Stimulated activated CD8-positive, alpha-beta memory T cell treated with anti-CD3 and anti-CD28 coated beads, Interleukin-15, amount 100 ng/mL, for 1 hour (primary cell): Measurements from ENCODE around the gene ITPR2.

Experiments used
- DNase-seq: peaks from one replicate; pipeline ENCODE4 v3.0.0-alpha.2; 2020; ENCODE audit warnings: low read depth

ITPR2 gene

GRCh38 chr12:26754148-26754547 lies 78.8 kb downstream of the ITPR2 start:
- no peak for DNase-seq

GRCh38 chr12:26751179-26751578 lies 81.8 kb downstream of the ITPR2 start:
- DNase-seq, result no peak

- DNase-seq, result no peak
Measured at GRCh38 chr12:26750531-26751175, 82.3 kb downstream of the ITPR2 start.

- no peak for DNase-seq
Measured at GRCh38 chr12:26749781-26750180, 83.2 kb downstream of the ITPR2 start.

GRCh38 chr12:26748741-26749431 lies 84.1 kb downstream of the ITPR2 start:
- no peak for DNase-seq

GRCh38 chr12:26748412-26748740 lies 84.6 kb downstream of the ITPR2 start:
- DNase-seq, result no peak

GRCh38 chr12:26746121-26746714 lies 86.8 kb downstream of the ITPR2 start:
- DNase-seq, result no peak

- DNase-seq, result no peak
Measured at GRCh38 chr12:26744697-26745440, 88.1 kb downstream of the ITPR2 start.

- DNase-seq, result no peak
Measured at GRCh38 chr12:26744042-26744626, 88.9 kb downstream of the ITPR2 start.

GRCh38 chr12:26741584-26742227 lies 91.3 kb downstream of the ITPR2 start:
- no peak for DNase-seq

GRCh38 chr12:26740991-26741390 lies 92.0 kb downstream of the ITPR2 start:
- DNase-seq, result no peak

GRCh38 chr12:26740348-26740747 lies 92.6 kb downstream of the ITPR2 start:
- DNase-seq, result no peak

- DNase-seq, result no peak
Measured at GRCh38 chr12:26737487-26738030, 95.4 kb downstream of the ITPR2 start.

- DNase-seq, result no peak
Measured at GRCh38 chr12:26736563-26737486, 96.2 kb downstream of the ITPR2 start.

- no peak for DNase-seq
Measured at GRCh38 chr12:26735249-26735639, 97.8 kb downstream of the ITPR2 start.

- no peak for DNase-seq
Measured at GRCh38 chr12:26734510-26735248, 98.3 kb downstream of the ITPR2 start.

GRCh38 chr12:26732005-26732908 lies 100.7 kb downstream of the ITPR2 start:
- no peak for DNase-seq

- no peak for DNase-seq
Measured at GRCh38 chr12:26730481-26731350, 102.3 kb downstream of the ITPR2 start.
